Right cardiac atrium (tissue), 5 donors: ENCODE data around the gene TMEM187. TPM values are rescaled to one million over a fixed set of nuclear protein-coding genes. Genes with fewer than 3 reads are reported as not detected.

Experiments
- microRNA-seq, 2 donors: library from miRNA; unstranded; fragments of <30 nt; microRNA quantifications; one replicate each; pipeline ENCODE4 v1.2.0, GENCODE V29; 2020 to 2021
- polyA plus RNA-seq: library from polyadenylated mRNA; stranded (reverse); fragments of 200-250 nt; gene quantifications from one replicate; pipeline ENCODE4 v1.2.3, GENCODE V29; 2013
- total RNA-seq, 4 donors: library from RNA; stranded (reverse); fragmentation: NEBNext Ultra II Directional; extraction: Animal tissue kit (Norgen Biotek cat#: 25700); gene quantifications; one replicate each; pipeline ENCODE4 v1.2.1, GENCODE V29; 2021
- donor health status: healthy with polysubstance abuse.
- donor health status: DM: no; HTN: yes; CAD: no.
- donor health status: DM: no; HTN: no; CAD: no.
- donor health status: DM: no; HTN: yes; CAD: no; lungs with severe emphysema.
- donor health status: DM: yes; HTN: yes; CAD: no.

The TMEM187 gene
- total and polyA plus RNA-seq, 5 donors: 6.8 to 11.9 (median 9.1) TPM

Small RNA genes within 50 kb of the gene (microRNA-seq; reads per million reads assigned to microRNA genes)
- gene MIR3202-1 (0 reads per million in 2 donors), gene MIR3202-2 (0 reads per million in 2 donors), gene MIR718 (0 reads per million in 2 donors)

Other genes with a start within 250 kb of the TMEM187 start
- 100 to 1,000 TPM; 111 to 143 (median 123) TPM for gene BCAP31, start 248.4 kb upstream of the TMEM187 start, total RNA-seq
- 149 TPM for gene BCAP31, start 248.4 kb upstream of the TMEM187 start, polyA plus RNA-seq
- 10 to 100 TPM; 14.1 to 15.9 (median 15.5) TPM for gene ABCD1, start 247.9 kb upstream of the TMEM187 start, total RNA-seq
- gene ABCD1, start 247.9 kb upstream of the TMEM187 start, polyA plus RNA-seq: 11.0 TPM
- 10 to 100 TPM in 1 of 4 donors, 1 to 10 TPM in 3; 7.0 to 10.9 (median 9.5) TPM for gene PLXNB3, start 208.5 kb upstream of the TMEM187 start, total RNA-seq
- 6.8 TPM for gene PLXNB3, start 208.5 kb upstream of the TMEM187 start, polyA plus RNA-seq
- gene SRPK3, start 191.7 kb upstream of the TMEM187 start, total RNA-seq: 10 to 100 TPM; 27.0 to 53.1 (median 39.3) TPM
- gene SRPK3, start 191.7 kb upstream of the TMEM187 start, polyA plus RNA-seq: 36.5 TPM
- 10 to 100 TPM; 60.6 to 68.6 (median 66.6) TPM for gene IDH3G, start 178.4 kb upstream of the TMEM187 start, total RNA-seq
- 66.9 TPM for gene IDH3G, start 178.4 kb upstream of the TMEM187 start, polyA plus RNA-seq
- 100 to 1,000 TPM; 162 to 208 (median 193) TPM for gene SSR4, start 178.1 kb upstream of the TMEM187 start, total RNA-seq
- 336 TPM for gene SSR4, start 178.1 kb upstream of the TMEM187 start, polyA plus RNA-seq
- 1 to 10 TPM; 3.6 to 6.9 (median 5.4) TPM for gene PDZD4, start 142.2 kb upstream of the TMEM187 start, total RNA-seq
- gene PDZD4, start 142.2 kb upstream of the TMEM187 start, polyA plus RNA-seq: 4.1 TPM
- 10 to 100 TPM in 1 of 4 donors, 1 to 10 TPM in 3; 8.3 to 14.1 (median 9.3) TPM for gene L1CAM, start 86.6 kb upstream of the TMEM187 start, total RNA-seq
- gene L1CAM, start 86.6 kb upstream of the TMEM187 start, polyA plus RNA-seq: 7.3 TPM
- gene AVPR2, start 68.1 kb upstream of the TMEM187 start, total RNA-seq: 1 to 10 TPM; 1.6 to 3.7 (median 2.5) TPM
- 4.1 TPM for gene AVPR2, start 68.1 kb upstream of the TMEM187 start, polyA plus RNA-seq
- 10 to 100 TPM; 13.4 to 22.9 (median 14.9) TPM for gene ARHGAP4, start 46.5 kb upstream of the TMEM187 start, total RNA-seq
- 20.5 TPM for gene ARHGAP4, start 46.5 kb upstream of the TMEM187 start, polyA plus RNA-seq
- gene NAA10, start 37.7 kb upstream of the TMEM187 start, total RNA-seq: 10 to 100 TPM; 61.1 to 75.5 (median 66.2) TPM
- 108 TPM for gene NAA10, start 37.7 kb upstream of the TMEM187 start, polyA plus RNA-seq
- 10 to 100 TPM; 14.0 to 17.7 (median 15.7) TPM for gene RENBP, start 28.1 kb upstream of the TMEM187 start, total RNA-seq
- 13.3 TPM for gene RENBP, start 28.1 kb upstream of the TMEM187 start, polyA plus RNA-seq
- 10 to 100 TPM; 26.9 to 41.4 (median 32.9) TPM for gene HCFC1, start 936 bp upstream of the TMEM187 start, total RNA-seq
- 17.3 TPM for gene HCFC1, start 936 bp upstream of the TMEM187 start, polyA plus RNA-seq
- 10 to 100 TPM; 33.2 to 53.2 (median 43.0) TPM for gene IRAK1, start 47.1 kb downstream of the TMEM187 start, total RNA-seq
- gene IRAK1, start 47.1 kb downstream of the TMEM187 start, polyA plus RNA-seq: 28.2 TPM
- gene MECP2, start 125.0 kb downstream of the TMEM187 start, total RNA-seq: 10 to 100 TPM; 41.2 to 50.2 (median 45.2) TPM
- 34.9 TPM for gene MECP2, start 125.0 kb downstream of the TMEM187 start, polyA plus RNA-seq
- gene OPN1LW, start 171.5 kb downstream of the TMEM187 start, total RNA-seq: not detected
- gene OPN1LW, start 171.5 kb downstream of the TMEM187 start, polyA plus RNA-seq: not detected
- not detected for gene OPN1MW, start 209.8 kb downstream of the TMEM187 start, total RNA-seq
- gene OPN1MW, start 209.8 kb downstream of the TMEM187 start, polyA plus RNA-seq: not detected
- gene OPN1MW2, start 247.0 kb downstream of the TMEM187 start, total RNA-seq: not detected
- not detected for gene OPN1MW2, start 247.0 kb downstream of the TMEM187 start, polyA plus RNA-seq